Measurements from ENCODE around the gene AIF1L.

Gene AIF1L

DNA sequence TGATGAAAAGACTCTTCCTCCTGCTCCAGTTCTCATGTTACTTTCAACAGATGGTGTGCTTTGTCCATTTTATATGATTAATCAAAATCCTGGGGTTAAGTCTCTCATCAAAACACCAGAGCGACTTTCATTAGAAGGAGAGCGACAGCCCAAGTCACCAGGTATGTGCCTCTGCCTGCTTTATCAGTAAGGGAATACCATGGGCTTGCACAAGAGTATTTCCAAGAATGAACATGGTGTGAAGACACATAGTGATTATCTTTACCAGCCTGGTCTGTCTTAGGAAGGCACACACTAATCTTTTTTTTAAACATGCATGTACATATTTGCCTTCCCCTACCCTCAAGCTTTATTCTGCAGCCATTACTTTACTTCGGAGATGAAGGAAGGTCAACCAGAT, 44.2 kb downstream of the AIF1L start:
- TF ChIP-seq, protein P1, sequence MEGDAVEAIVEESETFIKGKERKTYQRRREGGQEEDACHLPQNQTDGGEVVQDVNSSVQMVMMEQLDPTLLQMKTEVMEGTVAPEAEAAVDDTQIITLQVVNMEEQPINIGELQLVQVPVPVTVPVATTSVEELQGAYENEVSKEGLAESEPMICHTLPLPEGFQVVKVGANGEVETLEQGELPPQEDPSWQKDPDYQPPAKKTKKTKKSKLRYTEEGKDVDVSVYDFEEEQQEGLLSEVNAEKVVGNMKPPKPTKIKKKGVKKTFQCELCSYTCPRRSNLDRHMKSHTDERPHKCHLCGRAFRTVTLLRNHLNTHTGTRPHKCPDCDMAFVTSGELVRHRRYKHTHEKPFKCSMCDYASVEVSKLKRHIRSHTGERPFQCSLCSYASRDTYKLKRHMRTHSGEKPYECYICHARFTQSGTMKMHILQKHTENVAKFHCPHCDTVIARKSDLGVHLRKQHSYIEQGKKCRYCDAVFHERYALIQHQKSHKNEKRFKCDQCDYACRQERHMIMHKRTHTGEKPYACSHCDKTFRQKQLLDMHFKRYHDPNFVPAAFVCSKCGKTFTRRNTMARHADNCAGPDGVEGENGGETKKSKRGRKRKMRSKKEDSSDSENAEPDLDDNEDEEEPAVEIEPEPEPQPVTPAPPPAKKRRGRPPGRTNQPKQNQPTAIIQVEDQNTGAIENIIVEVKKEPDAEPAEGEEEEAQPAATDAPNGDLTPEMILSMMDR (IDR thresholded peaks at IDR 0.05; ENCODE audit: low read depth, low read length, missing control alignments) = no peak
- no peak for DNase-seq (ENCODE audit: low read depth)
- H3K4me3 ChIP-seq (ENCODE audit: low read depth, low read length) = no peak overlapping the region

DNA sequence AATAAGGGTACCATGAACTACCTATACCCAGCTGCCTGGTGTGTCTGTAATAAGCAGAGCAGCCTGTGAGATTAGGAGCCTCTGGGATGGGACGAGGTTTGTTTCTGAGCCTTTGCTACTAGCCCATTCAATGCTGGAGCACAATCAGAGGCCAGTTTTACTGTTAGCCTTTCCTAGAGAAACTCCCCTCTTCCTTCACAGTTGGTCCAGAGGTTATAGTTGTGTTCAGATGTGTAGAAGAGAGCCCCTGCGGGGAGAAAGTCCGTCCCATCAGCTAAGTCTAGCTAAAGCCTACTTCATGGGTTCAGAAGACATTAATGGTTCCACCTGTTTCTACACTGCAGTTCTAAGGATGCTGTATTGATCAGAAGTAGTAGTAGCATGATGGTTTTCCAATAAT, 45.8 kb downstream of the AIF1L start:
- no peak for DNase-seq (ENCODE audit: low read depth)
- TF ChIP-seq, protein P1 (IDR thresholded peaks at IDR 0.05; ENCODE audit: low read depth, low read length, missing control alignments) = no peak
- no peak overlapping the region for H3K4me3 ChIP-seq (ENCODE audit: low read depth, low read length)

DNA sequence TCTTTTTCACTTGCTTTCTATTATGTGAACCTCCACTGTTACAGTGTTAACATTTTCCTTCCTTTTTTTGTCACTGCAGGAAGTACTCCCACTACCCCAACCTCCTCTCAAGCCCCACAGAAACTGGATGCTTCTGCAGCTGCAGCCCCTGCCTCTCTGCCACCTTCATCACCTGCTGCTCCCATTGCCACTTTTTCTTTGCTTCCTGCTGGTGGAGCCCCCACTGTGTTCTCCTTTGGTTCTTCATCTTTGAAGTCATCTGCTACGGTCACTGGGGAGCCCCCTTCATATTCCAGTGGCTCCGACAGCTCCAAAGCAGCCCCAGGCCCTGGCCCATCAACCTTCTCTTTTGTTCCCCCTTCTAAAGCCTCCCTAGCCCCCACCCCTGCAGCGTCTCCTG, 47.9 kb downstream of the AIF1L start:
- no peak for DNase-seq (ENCODE audit: low read depth)
- H3K4me3 ChIP-seq (ENCODE audit: low read depth, low read length) = no peak overlapping the region
- TF ChIP-seq, protein P1 (IDR thresholded peaks at IDR 0.05; ENCODE audit: low read depth, low read length, missing control alignments) = no peak

DNA sequence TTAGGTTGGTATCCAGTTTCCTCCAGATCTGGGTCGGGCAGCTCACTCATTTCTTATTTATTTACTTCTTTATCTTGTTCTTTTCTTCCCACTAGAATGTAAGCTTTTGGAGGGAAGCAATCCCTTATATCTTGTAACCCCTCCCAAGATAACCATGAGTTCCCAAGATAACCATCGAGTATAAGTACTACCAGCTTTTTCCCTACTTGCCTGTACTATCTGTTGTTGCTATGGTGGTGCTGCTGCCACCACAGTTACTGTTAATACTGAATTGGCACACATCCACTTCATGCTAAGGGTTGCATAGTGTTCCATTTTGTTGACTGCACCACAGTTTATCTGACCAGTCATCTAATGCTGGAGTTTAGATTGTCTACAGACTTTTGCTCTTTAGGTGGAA, 48.9 kb downstream of the AIF1L start:
- TF ChIP-seq, protein P1 (IDR thresholded peaks at IDR 0.05; ENCODE audit: low read depth, low read length, missing control alignments) = no peak
- H3K4me3 ChIP-seq (ENCODE audit: low read depth, low read length) = no peak overlapping the region
- DNase-seq (ENCODE audit: low read depth) = no peak

DNA sequence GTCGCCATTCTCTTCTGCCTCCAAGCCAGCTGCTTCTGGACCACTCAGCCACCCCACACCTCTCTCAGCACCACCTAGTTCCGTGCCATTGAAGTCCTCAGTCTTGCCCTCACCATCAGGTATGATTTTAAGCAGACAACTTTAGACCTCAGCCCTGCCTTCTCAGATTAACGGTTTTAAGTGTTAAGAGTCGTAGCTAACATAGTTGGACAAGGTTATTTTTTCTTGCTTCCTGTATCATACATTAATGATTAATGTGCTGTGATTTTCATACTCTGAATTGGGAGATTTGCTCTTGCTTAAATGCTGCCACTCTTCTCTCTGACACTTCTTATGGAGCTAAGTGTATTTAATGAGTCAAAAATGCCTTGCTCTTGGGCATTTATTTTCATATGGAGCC, 49.9 kb downstream of the AIF1L start:
- H3K4me3 ChIP-seq (ENCODE audit: low read depth, low read length) = no peak overlapping the region
- TF ChIP-seq, protein P1 (IDR thresholded peaks at IDR 0.05; ENCODE audit: low read depth, low read length, missing control alignments) = no peak
- DNase-seq (ENCODE audit: low read depth) = no peak

DNA sequence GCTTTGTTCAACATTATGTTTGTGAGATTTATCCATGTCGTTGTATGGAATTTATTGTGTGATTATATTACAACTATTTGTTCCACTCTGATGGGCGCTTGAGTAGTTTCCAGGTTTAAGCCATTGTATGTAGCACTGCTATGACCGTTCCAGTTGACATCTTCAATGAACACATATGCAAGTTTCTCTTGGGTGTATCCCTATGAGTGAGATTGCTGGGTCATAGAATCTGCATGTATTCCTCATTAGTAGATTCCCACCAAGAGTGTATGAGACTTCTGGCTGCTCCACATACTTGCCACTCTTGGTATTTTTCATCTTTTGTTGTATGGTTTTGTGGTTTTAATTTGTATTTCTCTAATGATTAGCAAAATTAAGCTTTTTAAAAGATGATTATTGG, 51.9 kb downstream of the AIF1L start:
- no peak for DNase-seq (ENCODE audit: low read depth)
- TF ChIP-seq, protein P1 (IDR thresholded peaks at IDR 0.05; ENCODE audit: low read depth, low read length, missing control alignments) = no peak
- no peak overlapping the region for H3K4me3 ChIP-seq (ENCODE audit: low read depth, low read length)

DNA sequence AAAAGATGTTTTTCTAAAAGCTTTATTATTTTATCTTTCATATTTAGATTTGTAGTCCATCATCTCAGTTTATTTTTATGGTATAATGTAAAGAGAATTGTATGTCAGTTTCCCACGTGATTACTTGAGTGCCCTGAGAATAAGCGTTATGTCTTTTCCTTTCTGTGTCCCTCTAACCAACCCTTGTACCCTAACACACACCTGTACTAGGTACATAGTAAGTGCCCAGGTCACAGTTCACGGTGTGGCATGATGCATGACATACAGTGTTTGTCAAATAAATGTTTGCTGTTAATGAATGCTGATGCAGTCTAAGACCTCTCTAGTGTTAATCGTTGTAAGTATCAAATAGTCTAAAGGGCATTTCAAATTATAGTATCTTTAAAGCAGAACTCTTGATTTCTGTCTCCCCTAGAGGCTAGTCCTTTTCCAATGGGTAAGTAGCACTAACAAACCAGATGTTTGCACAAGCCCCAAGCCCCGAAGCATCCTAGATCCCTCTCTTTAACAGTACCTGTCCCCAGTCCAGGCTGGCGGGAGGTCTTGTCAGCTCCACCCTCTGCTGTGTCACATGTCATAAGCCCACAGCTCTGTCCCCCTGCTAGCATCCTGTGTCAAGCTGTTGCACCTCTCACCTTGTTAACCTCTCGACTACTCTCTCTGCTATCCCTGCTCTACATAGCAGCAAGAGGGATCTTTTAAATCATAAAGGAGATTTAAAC, 52.8 kb downstream of the AIF1L start:
- H3K4me3 ChIP-seq (ENCODE audit: low read depth, low read length) = no peak overlapping the region
- DNase-seq (ENCODE audit: low read depth) = no peak
- TF ChIP-seq, protein P1 (IDR thresholded peaks at IDR 0.05; ENCODE audit: low read depth, low read length, missing control alignments) = no peak

Data from GM12864 (cell line).